ENCODE measurements around the gene EGLN2. TPM values are rescaled to one million over a fixed set of nuclear protein-coding genes. Genes with fewer than 3 reads are reported as not detected.

EGLN2 gene
- total and polyA plus RNA-seq, 9 of the 15 experiments (the other 6 are each of a cell fraction or from before 2014, with no cell fraction given): 9.6 to 114 (median 71.0) TPM

DNA sequence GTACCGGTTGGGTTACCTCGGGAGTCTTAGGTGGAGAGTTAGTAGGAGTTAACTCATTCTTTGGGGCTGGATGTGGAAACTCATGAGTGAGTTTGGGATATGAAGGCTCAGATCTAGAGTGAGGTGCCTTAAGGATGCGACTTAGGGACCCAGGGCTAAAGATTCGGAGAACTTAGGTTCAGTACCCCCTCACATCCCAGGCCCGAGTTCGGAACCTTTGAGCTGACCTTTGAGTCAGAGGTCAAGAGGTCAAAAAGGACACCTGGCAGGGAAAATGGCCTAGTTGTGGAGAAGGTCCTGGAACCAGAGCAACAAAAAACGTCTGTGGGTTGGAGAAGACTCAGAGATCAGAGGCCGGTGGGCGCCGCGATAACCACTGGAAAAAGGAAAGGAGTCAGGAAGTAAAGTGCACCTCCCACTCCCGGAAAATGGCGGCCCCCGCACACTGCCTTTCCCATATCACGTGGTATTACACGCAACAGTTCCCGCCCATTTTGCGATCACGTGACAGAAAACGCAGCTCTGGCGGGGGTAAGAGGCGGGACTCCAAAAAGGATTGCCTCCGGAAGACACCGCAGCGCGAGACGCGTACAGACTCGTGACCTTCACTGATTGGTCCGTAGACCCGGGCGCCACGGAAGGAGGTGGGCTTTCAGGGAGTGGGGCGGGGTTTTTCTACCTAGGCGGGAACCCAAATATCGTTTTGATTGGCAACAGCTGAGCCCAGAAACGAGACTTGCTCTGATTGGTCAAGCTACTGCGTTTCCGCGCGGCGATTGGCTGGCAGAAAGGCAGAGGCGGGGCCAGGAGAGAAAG is 48.7 kb upstream of the EGLN2 start, which contains the start of gene ACTMAP (continued):
- TF ChIP-seq, protein P1, sequence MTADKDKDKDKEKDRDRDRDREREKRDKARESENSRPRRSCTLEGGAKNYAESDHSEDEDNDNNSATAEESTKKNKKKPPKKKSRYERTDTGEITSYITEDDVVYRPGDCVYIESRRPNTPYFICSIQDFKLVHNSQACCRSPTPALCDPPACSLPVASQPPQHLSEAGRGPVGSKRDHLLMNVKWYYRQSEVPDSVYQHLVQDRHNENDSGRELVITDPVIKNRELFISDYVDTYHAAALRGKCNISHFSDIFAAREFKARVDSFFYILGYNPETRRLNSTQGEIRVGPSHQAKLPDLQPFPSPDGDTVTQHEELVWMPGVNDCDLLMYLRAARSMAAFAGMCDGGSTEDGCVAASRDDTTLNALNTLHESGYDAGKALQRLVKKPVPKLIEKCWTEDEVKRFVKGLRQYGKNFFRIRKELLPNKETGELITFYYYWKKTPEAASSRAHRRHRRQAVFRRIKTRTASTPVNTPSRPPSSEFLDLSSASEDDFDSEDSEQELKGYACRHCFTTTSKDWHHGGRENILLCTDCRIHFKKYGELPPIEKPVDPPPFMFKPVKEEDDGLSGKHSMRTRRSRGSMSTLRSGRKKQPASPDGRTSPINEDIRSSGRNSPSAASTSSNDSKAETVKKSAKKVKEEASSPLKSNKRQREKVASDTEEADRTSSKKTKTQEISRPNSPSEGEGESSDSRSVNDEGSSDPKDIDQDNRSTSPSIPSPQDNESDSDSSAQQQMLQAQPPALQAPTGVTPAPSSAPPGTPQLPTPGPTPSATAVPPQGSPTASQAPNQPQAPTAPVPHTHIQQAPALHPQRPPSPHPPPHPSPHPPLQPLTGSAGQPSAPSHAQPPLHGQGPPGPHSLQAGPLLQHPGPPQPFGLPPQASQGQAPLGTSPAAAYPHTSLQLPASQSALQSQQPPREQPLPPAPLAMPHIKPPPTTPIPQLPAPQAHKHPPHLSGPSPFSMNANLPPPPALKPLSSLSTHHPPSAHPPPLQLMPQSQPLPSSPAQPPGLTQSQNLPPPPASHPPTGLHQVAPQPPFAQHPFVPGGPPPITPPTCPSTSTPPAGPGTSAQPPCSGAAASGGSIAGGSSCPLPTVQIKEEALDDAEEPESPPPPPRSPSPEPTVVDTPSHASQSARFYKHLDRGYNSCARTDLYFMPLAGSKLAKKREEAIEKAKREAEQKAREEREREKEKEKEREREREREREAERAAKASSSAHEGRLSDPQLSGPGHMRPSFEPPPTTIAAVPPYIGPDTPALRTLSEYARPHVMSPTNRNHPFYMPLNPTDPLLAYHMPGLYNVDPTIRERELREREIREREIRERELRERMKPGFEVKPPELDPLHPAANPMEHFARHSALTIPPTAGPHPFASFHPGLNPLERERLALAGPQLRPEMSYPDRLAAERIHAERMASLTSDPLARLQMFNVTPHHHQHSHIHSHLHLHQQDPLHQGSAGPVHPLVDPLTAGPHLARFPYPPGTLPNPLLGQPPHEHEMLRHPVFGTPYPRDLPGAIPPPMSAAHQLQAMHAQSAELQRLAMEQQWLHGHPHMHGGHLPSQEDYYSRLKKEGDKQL (CRISPR knock-in tag; IDR thresholded peaks at IDR 0.05; ENCODE audit: borderline replicate concordance): no peak
- no peak for TF ChIP-seq U2AF2 (optimal IDR thresholded peaks at IDR 0.05; ENCODE audit: low read depth, low read length)
- TF ChIP-seq, protein P2, sequence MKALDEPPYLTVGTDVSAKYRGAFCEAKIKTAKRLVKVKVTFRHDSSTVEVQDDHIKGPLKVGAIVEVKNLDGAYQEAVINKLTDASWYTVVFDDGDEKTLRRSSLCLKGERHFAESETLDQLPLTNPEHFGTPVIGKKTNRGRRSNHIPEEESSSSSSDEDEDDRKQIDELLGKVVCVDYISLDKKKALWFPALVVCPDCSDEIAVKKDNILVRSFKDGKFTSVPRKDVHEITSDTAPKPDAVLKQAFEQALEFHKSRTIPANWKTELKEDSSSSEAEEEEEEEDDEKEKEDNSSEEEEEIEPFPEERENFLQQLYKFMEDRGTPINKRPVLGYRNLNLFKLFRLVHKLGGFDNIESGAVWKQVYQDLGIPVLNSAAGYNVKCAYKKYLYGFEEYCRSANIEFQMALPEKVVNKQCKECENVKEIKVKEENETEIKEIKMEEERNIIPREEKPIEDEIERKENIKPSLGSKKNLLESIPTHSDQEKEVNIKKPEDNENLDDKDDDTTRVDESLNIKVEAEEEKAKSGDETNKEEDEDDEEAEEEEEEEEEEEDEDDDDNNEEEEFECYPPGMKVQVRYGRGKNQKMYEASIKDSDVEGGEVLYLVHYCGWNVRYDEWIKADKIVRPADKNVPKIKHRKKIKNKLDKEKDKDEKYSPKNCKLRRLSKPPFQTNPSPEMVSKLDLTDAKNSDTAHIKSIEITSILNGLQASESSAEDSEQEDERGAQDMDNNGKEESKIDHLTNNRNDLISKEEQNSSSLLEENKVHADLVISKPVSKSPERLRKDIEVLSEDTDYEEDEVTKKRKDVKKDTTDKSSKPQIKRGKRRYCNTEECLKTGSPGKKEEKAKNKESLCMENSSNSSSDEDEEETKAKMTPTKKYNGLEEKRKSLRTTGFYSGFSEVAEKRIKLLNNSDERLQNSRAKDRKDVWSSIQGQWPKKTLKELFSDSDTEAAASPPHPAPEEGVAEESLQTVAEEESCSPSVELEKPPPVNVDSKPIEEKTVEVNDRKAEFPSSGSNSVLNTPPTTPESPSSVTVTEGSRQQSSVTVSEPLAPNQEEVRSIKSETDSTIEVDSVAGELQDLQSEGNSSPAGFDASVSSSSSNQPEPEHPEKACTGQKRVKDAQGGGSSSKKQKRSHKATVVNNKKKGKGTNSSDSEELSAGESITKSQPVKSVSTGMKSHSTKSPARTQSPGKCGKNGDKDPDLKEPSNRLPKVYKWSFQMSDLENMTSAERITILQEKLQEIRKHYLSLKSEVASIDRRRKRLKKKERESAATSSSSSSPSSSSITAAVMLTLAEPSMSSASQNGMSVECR (CRISPR knock-in tag; IDR thresholded peaks at IDR 0.05): no peak
- TF ChIP-seq ZNF766 (CRISPR knock-in tag; conservative IDR thresholded peaks at IDR 0.05): peak; percentile 63
- peak; percentile 73; the same call in 1 of the 2 replicates for TF ChIP-seq SMARCE1 (IDR thresholded peaks at IDR 0.05)
- TF ChIP-seq TSC22D4 (tag; IDR thresholded peaks at IDR 0.05): no peak
- no peak for TF ChIP-seq SPI1 (IDR thresholded peaks at IDR 0.05; ENCODE audit: borderline replicate concordance, low read depth, low read length)
- TF ChIP-seq, protein P3, sequence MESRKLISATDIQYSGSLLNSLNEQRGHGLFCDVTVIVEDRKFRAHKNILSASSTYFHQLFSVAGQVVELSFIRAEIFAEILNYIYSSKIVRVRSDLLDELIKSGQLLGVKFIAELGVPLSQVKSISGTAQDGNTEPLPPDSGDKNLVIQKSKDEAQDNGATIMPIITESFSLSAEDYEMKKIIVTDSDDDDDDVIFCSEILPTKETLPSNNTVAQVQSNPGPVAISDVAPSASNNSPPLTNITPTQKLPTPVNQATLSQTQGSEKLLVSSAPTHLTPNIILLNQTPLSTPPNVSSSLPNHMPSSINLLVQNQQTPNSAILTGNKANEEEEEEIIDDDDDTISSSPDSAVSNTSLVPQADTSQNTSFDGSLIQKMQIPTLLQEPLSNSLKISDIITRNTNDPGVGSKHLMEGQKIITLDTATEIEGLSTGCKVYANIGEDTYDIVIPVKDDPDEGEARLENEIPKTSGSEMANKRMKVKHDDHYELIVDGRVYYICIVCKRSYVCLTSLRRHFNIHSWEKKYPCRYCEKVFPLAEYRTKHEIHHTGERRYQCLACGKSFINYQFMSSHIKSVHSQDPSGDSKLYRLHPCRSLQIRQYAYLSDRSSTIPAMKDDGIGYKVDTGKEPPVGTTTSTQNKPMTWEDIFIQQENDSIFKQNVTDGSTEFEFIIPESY (CRISPR knock-in tag; IDR thresholded peaks at IDR 0.05): peak; percentile 41; the same call in 1 of the 2 replicates
- no peak for TF ChIP-seq PTBP1 (IDR thresholded peaks at IDR 0.05; ENCODE audit: low read depth, low read length)
- TF ChIP-seq SNRNP70 (optimal IDR thresholded peaks at IDR 0.05; ENCODE audit: low read depth, low read length): no peak
- TF ChIP-seq ERF (CRISPR knock-in tag; IDR thresholded peaks at IDR 0.05): no peak
- TF ChIP-seq, protein P4, sequence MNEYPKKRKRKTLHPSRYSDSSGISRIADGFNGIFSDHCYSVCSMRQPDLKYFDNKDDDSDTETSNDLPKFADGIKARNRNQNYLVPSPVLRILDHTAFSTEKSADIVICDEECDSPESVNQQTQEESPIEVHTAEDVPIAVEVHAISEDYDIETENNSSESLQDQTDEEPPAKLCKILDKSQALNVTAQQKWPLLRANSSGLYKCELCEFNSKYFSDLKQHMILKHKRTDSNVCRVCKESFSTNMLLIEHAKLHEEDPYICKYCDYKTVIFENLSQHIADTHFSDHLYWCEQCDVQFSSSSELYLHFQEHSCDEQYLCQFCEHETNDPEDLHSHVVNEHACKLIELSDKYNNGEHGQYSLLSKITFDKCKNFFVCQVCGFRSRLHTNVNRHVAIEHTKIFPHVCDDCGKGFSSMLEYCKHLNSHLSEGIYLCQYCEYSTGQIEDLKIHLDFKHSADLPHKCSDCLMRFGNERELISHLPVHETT (CRISPR knock-in tag; conservative IDR thresholded peaks at IDR 0.05 in 1 of 2, IDR thresholded peaks at IDR 0.05 in 1 of 2): peak in 1 of 2 experiments; percentile 88; a peak in 2 of 4 replicates

Data from K562 (cell line).